Liver (tissue), 9 donors: Measurements from ENCODE around the gene EXTL1. TPM values are rescaled to one million over a fixed set of nuclear protein-coding genes. Genes with fewer than 3 reads are reported as not detected.

Source experiments
- DNase-seq: peaks from one replicate; pipeline ENCODE4 v3.0.0-alpha.2; 2017; ENCODE audit warnings: low spot score
- H3K27ac ChIP-seq, 2 donors: one replicate each; pipeline ENCODE4 v1.7.0; 2013; ENCODE audit warnings: inconsistent platforms in 2 of 2, low read length in 2 of 2, control low read depth in 1 of 2, low read depth in 1 of 2, mild to moderate bottlenecking in 1 of 2
- H3K27me3 ChIP-seq, 4 donors: one replicate each; pipeline versions ENCODE4 v1.6.1 to v1.7.0; 2013; ENCODE audit warnings: low read length in 3 of 4, inconsistent platforms in 1 of 4, mild to moderate bottlenecking in 1 of 4, moderate library complexity in 1 of 4; ENCODE audit not compliant: control insufficient read depth in 4 of 4, insufficient read depth in 4 of 4
- H3K36me3 ChIP-seq, 4 donors: one replicate each; pipeline versions ENCODE4 v1.6.1 to v1.7.0; 2013; ENCODE audit warnings: low read length in 3 of 4, mild to moderate bottlenecking in 3 of 4, low read depth in 1 of 4, moderate library complexity in 1 of 4; ENCODE audit not compliant: control insufficient read depth in 4 of 4, insufficient read depth in 3 of 4
- H3K4me1 ChIP-seq, 4 donors: one replicate each; pipeline versions ENCODE4 v1.6.1 to v1.7.0; 2013; ENCODE audit warnings: low read length in 3 of 4, mild to moderate bottlenecking in 3 of 4, moderate library complexity in 1 of 4; ENCODE audit not compliant: control insufficient read depth in 4 of 4, insufficient read depth in 4 of 4
- H3K4me3 ChIP-seq, 3 donors: one replicate each; pipeline versions ENCODE4 v1.6.1 to v1.7.0; 2013; ENCODE audit warnings: low read length in 3 of 3, control low read depth in 1 of 3, low read depth in 1 of 3, mild to moderate bottlenecking in 1 of 3
- H3K9ac ChIP-seq, 2 donors: one replicate each; pipeline ENCODE4 v1.7.0; 2013; ENCODE audit warnings: low read length in 2 of 2, mild to moderate bottlenecking in 2 of 2, moderate library complexity in 2 of 2, control low read depth in 1 of 2, low read depth in 1 of 2
- H3K9me3 ChIP-seq, 4 donors: one replicate each; pipeline versions ENCODE4 v1.6.1 to v1.7.0; 2013; ENCODE audit warnings: low read length in 3 of 4; ENCODE audit not compliant: control insufficient read depth in 4 of 4
- EGR1 ChIP-seq, 2 donors: IDR thresholded peaks; 2 replicates each; pipeline ENCODE4 v1.6.1; 2016 to 2018; ENCODE audit warnings: antibody characterized with exemption in 2 of 2, low read depth in 2 of 2
- FOXA1 ChIP-seq: IDR thresholded peaks from 2 replicates; pipeline ENCODE4 v1.6.1; 2016; ENCODE audit warnings: antibody characterized with exemption
- FOXA2 ChIP-seq: IDR thresholded peaks from 2 replicates; pipeline ENCODE4 v1.6.1; 2016; ENCODE audit warnings: antibody characterized with exemption
- GABPA ChIP-seq, 2 donors: IDR thresholded peaks in 1 of 2; conservative IDR thresholded peaks in 1 of 2; 2 replicates each; pipeline ENCODE4 v1.6.1; 2016; ENCODE audit warnings: antibody characterized with exemption in 2 of 2, mild to moderate bottlenecking in 1 of 2, moderate library complexity in 1 of 2
- HNF4A ChIP-seq, 2 donors: conservative IDR thresholded peaks; 2 replicates each; pipeline ENCODE4 v1.6.1; 2016; ENCODE audit warnings: antibody characterized with exemption in 2 of 2, mild to moderate bottlenecking in 2 of 2
- HNF4G ChIP-seq: IDR thresholded peaks from 2 replicates; pipeline ENCODE4 v1.6.1; 2016; ENCODE audit warnings: antibody characterized with exemption
- NR2F2 ChIP-seq: IDR thresholded peaks from 2 replicates; pipeline ENCODE4 v1.6.1; 2016; ENCODE audit warnings: antibody characterized with exemption
- RAD21 ChIP-seq, 2 donors: IDR thresholded peaks; 2 replicates each; pipeline ENCODE4 v1.6.1; 2016; ENCODE audit warnings: antibody characterized with exemption in 2 of 2, mild to moderate bottlenecking in 2 of 2
- RXRA ChIP-seq, 2 donors: IDR thresholded peaks; 2 replicates each; pipeline ENCODE4 v1.6.1; 2017 to 2018; ENCODE audit warnings: antibody characterized with exemption in 2 of 2, mild to moderate bottlenecking in 1 of 2
- SP1 ChIP-seq: IDR thresholded peaks from 2 replicates; pipeline ENCODE4 v1.6.1; 2018; ENCODE audit warnings: antibody characterized with exemption, mild to moderate bottlenecking
- TAF1 ChIP-seq: conservative IDR thresholded peaks from 2 replicates; pipeline ENCODE4 v1.6.1; 2016; ENCODE audit warnings: antibody characterized with exemption, mild to moderate bottlenecking
- YY1 ChIP-seq: IDR thresholded peaks from 2 replicates; pipeline ENCODE4 v1.6.1; 2016; ENCODE audit warnings: antibody characterized with exemption, mild to moderate bottlenecking
- WGBS: extraction: QIAGEN DNeasy Blood & Tissue Kit; methylation state at CpG from one replicate; pipeline ENCODE4 v1.1.7; 2013; 5-methylcytosine and 5-hydroxymethylcytosine counted together
- polyA plus RNA-seq, 2 donors: library from polyadenylated mRNA; stranded (reverse) in 1 of 2; unstranded in 1 of 2; fragments of 200-250 nt in 1 of 2; fragments of >200 nt in 1 of 2; fragmentation: Nextera tagmentation in 1 of 2; extraction: Ambion mirVana in 1 of 2; gene quantifications; one replicate each; pipeline versions ENCODE4 v1.2.1 to v1.2.3, GENCODE V29; 2013 to 2015
- total RNA-seq, 2 donors: library from RNA; depleted of rRNA; stranded (reverse); fragments of >200 nt; gene quantifications; one replicate each; pipeline ENCODE4 v1.2.3, GENCODE V29; 2014
- TF ChIP-seq, protein P1 (sequence below): IDR thresholded peaks from 2 replicates; pipeline ENCODE4 v1.6.1; 2016; ENCODE audit warnings: antibody characterized with exemption, mild to moderate bottlenecking
- TF ChIP-seq, protein P2 (sequence below): fragments of 150-350 bp; IDR thresholded peaks from 2 replicates; pipeline ENCODE4 v1.5.1; 2017; ENCODE audit warnings: improper control_type of control experiment, low read depth, low read length; ENCODE audit not compliant: missing input control
- TF ChIP-seq, protein P3 (sequence below): IDR thresholded peaks from 2 replicates; pipeline ENCODE4 v1.6.1; 2016; ENCODE audit warnings: antibody characterized with exemption
- TF ChIP-seq, protein P4 (sequence below): IDR thresholded peaks from 2 replicates; pipeline ENCODE4 v1.6.1; 2016; ENCODE audit warnings: antibody characterized with exemption
- TF ChIP-seq, protein P5 (sequence below): IDR thresholded peaks from 2 replicates; pipeline ENCODE4 v1.6.1; 2016; ENCODE audit warnings: antibody characterized with exemption
- donor health status: healthy.
- donor health status: healthy.
- donor health status: healthy.
- donor health status: healthy.
- donor health status: healthy.

Gene EXTL1
- total and polyA plus RNA-seq, 4 donors: under 0.01 TPM; not detected in 3

DNA sequence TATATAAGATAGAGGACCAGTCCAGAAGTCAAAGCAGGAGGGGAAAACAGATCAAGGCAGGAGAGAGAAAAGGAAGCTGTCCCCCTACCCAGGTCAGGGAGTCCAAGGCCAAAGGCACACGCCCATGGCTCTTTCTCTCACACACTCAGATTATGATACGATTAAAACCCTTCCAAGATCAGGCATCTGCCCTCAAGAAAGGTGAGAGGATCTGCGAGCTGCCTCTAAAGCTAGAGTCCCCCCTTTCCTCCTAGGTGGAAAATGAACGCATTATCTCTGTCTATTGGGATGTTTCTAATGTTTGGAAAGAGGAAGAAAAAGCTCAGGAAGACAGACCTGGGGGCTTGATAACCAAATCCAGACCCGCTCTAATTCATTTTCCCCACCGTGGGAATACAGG is 31.3 kb upstream of the EXTL1 start:
- Histone ChIP-seq H3K9me3 (no peaks in the 10 kb centered on the region), H3K4me1 (peaks cover 0 to 2% (median 0%) of the 10 kb centered on the region in 4 donors), H3K36me3 (peaks cover 0 to 27% (median 5%) of the 10 kb centered on the region in 4 donors), H3K27me3 (no peaks in the 10 kb centered on the region), H3K27ac (no peak overlapping the region), H3K4me3 (no peak overlapping the region), H3K9ac (no peak overlapping the region)
- DNase-seq: no peak
- no peak for TF ChIP-seq TAF1
- no peak for TF ChIP-seq FOXA2
- no peak for TF ChIP-seq NR2F2
- no peak for TF ChIP-seq GABPA (IDR thresholded peaks at IDR 0.05 in 1 of 2, conservative IDR thresholded peaks at IDR 0.05 in 1 of 2)
- no peak for TF ChIP-seq HNF4A (conservative IDR thresholded peaks at IDR 0.05)
- TF ChIP-seq, protein P1, sequence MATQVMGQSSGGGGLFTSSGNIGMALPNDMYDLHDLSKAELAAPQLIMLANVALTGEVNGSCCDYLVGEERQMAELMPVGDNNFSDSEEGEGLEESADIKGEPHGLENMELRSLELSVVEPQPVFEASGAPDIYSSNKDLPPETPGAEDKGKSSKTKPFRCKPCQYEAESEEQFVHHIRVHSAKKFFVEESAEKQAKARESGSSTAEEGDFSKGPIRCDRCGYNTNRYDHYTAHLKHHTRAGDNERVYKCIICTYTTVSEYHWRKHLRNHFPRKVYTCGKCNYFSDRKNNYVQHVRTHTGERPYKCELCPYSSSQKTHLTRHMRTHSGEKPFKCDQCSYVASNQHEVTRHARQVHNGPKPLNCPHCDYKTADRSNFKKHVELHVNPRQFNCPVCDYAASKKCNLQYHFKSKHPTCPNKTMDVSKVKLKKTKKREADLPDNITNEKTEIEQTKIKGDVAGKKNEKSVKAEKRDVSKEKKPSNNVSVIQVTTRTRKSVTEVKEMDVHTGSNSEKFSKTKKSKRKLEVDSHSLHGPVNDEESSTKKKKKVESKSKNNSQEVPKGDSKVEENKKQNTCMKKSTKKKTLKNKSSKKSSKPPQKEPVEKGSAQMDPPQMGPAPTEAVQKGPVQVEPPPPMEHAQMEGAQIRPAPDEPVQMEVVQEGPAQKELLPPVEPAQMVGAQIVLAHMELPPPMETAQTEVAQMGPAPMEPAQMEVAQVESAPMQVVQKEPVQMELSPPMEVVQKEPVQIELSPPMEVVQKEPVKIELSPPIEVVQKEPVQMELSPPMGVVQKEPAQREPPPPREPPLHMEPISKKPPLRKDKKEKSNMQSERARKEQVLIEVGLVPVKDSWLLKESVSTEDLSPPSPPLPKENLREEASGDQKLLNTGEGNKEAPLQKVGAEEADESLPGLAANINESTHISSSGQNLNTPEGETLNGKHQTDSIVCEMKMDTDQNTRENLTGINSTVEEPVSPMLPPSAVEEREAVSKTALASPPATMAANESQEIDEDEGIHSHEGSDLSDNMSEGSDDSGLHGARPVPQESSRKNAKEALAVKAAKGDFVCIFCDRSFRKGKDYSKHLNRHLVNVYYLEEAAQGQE: no peak
- TF ChIP-seq SP1: no peak
- WGBS: 76% methylated on average over 6 of the region's 6 CpGs

DNA sequence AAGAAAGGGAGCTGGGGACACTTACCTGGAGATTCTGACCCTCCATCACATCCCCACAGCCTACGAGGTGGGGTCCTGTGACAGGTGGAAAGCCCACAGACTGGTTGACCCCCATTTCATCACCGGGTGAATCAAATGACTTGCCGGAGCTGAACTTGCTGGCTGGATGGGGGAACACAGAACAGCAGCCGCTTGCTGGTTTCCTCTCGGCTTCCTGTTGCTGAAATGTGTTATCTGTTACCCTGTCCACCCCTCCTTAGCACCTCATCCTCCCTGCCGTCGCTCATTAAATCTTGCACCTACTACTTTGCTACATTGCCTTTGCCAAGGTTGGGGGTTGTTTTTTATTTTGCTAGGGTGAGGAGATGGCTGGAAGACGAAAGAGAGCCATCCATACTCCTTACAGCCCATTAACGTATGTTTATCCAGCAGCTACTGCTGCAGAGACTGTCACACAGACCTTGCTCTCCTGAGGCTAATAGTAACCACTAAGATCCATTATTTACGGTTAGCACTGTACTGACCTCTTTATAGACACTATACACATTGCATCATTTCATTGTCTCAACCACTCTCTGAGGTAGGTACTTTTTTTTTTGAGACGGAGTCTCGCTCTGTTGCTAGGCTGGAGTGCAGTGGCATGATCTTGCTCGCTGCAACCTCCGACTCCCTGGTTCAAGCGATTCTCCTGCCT is 30.7 kb upstream of the EXTL1 start:
- WGBS: 81% methylated on average over 15 of the region's 15 CpGs
- no peak overlapping the region for H3K9ac ChIP-seq
- no peaks in the 10 kb centered on the region for H3K9me3 ChIP-seq
- peaks cover 0 to 21% (median 2%) of the 10 kb centered on the region in 4 donors for H3K36me3 ChIP-seq
- H3K4me3 ChIP-seq: no peak overlapping the region
- H3K27me3 ChIP-seq: no peaks in the 10 kb centered on the region
- peaks cover 0 to 2% (median 0%) of the 10 kb centered on the region in 4 donors for H3K4me1 ChIP-seq
- H3K27ac ChIP-seq: no peak overlapping the region
- no peak for TF ChIP-seq RXRA (IDR thresholded peaks at IDR 0.05)
- TF ChIP-seq, protein P2, sequence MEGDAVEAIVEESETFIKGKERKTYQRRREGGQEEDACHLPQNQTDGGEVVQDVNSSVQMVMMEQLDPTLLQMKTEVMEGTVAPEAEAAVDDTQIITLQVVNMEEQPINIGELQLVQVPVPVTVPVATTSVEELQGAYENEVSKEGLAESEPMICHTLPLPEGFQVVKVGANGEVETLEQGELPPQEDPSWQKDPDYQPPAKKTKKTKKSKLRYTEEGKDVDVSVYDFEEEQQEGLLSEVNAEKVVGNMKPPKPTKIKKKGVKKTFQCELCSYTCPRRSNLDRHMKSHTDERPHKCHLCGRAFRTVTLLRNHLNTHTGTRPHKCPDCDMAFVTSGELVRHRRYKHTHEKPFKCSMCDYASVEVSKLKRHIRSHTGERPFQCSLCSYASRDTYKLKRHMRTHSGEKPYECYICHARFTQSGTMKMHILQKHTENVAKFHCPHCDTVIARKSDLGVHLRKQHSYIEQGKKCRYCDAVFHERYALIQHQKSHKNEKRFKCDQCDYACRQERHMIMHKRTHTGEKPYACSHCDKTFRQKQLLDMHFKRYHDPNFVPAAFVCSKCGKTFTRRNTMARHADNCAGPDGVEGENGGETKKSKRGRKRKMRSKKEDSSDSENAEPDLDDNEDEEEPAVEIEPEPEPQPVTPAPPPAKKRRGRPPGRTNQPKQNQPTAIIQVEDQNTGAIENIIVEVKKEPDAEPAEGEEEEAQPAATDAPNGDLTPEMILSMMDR: no peak
- TF ChIP-seq, protein P3, sequence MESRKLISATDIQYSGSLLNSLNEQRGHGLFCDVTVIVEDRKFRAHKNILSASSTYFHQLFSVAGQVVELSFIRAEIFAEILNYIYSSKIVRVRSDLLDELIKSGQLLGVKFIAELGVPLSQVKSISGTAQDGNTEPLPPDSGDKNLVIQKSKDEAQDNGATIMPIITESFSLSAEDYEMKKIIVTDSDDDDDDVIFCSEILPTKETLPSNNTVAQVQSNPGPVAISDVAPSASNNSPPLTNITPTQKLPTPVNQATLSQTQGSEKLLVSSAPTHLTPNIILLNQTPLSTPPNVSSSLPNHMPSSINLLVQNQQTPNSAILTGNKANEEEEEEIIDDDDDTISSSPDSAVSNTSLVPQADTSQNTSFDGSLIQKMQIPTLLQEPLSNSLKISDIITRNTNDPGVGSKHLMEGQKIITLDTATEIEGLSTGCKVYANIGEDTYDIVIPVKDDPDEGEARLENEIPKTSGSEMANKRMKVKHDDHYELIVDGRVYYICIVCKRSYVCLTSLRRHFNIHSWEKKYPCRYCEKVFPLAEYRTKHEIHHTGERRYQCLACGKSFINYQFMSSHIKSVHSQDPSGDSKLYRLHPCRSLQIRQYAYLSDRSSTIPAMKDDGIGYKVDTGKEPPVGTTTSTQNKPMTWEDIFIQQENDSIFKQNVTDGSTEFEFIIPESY: no peak
- no peak for TF ChIP-seq EGR1 (IDR thresholded peaks at IDR 0.05; ENCODE audit: low read depth in 2 of 2)
- no peak for TF ChIP-seq SP1
- no peak for TF ChIP-seq HNF4G
- no peak for TF ChIP-seq TAF1
- TF ChIP-seq FOXA2: no peak
- no peak for TF ChIP-seq HNF4A (conservative IDR thresholded peaks at IDR 0.05)
- TF ChIP-seq GABPA (IDR thresholded peaks at IDR 0.05 in 1 of 2, conservative IDR thresholded peaks at IDR 0.05 in 1 of 2): no peak
- TF ChIP-seq, protein P1: no peak
- TF ChIP-seq FOXA1: no peak
- TF ChIP-seq, protein P4, sequence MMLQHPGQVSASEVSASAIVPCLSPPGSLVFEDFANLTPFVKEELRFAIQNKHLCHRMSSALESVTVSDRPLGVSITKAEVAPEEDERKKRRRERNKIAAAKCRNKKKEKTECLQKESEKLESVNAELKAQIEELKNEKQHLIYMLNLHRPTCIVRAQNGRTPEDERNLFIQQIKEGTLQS: no peak
- TF ChIP-seq YY1: no peak
- no peak for TF ChIP-seq RAD21 (IDR thresholded peaks at IDR 0.05)
- no peak for TF ChIP-seq NR2F2
- TF ChIP-seq, protein P5, sequence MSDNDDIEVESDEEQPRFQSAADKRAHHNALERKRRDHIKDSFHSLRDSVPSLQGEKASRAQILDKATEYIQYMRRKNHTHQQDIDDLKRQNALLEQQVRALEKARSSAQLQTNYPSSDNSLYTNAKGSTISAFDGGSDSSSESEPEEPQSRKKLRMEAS: no peak
- DNase-seq: no peak
